H1 (cell line): Measurements from ENCODE around the gene WSCD2. TPM values are rescaled to one million over a fixed set of nuclear protein-coding genes. Genes with fewer than 3 reads are reported as not detected.

Experiments used
- CTCF ChIA-PET: fragments of 300-600 bp; sonication (Branson Sonifier 250); formaldehyde crosslinking; loops from one replicate; lab custom pipeline; 2021; ENCODE audit not compliant: partially characterized antibody; lab: Charles Lee
- POLR2A ChIA-PET: fragments of 300-600 bp; sonication (Branson Sonifier 250); formaldehyde crosslinking; loops from one replicate; lab custom pipeline; 2021; ENCODE audit warnings: inconsistent platforms; ENCODE audit not compliant: partially characterized antibody; lab: Charles Lee
- DNase-seq, 2 experiments: peaks; one replicate each; pipeline versions ENCODE4 v3.0.0 to v3.0.0-alpha.2; 2010 to 2022; ENCODE audit warnings: low spot score in 2 of 2, low read depth in 1 of 2, mixed read lengths in 1 of 2
- FAIRE-seq: peaks from 2 replicates; lab custom pipeline; 2011; peaks lifted over from hg19 to GRCh38; lab: Jason Lieb, UNC
- H2AFZ ChIP-seq: 2 replicates; pipeline ENCODE4 v1.8.1; 2012; ENCODE audit warnings: low read length, inconsistent platforms
- H2AK5ac ChIP-seq: 2 replicates; pipeline ENCODE4 v1.6.1; 2013; ENCODE audit warnings: low read depth, low read length
- H2BK120ac ChIP-seq: replicated peaks from 2 replicates; pipeline ENCODE3; 2013; ENCODE audit warnings: low read depth, low read length, inconsistent platforms
- H2BK12ac ChIP-seq: 2 replicates; pipeline ENCODE4 v1.6.1; 2013; ENCODE audit warnings: low read depth, low read length
- H2BK15ac ChIP-seq: 2 replicates; pipeline ENCODE4 v1.6.1; 2013; ENCODE audit warnings: low read length
- H2BK20ac ChIP-seq: 2 replicates; pipeline ENCODE4 v1.6.1; 2013; ENCODE audit warnings: low read length
- H2BK5ac ChIP-seq: 2 replicates; pipeline ENCODE4 v1.6.1; 2013; ENCODE audit warnings: low read depth, low read length
- H3K14ac ChIP-seq: 2 replicates; pipeline ENCODE4 v1.6.1; 2013; ENCODE audit warnings: inconsistent platforms; ENCODE audit not compliant: insufficient read length
- H3K18ac ChIP-seq: 2 replicates; pipeline ENCODE4 v1.6.1; 2013; ENCODE audit warnings: low read length; ENCODE audit errors: extremely low read depth
- H3K23ac ChIP-seq: 2 replicates; pipeline ENCODE4 v1.6.1; 2013; ENCODE audit warnings: inconsistent platforms; ENCODE audit not compliant: insufficient read length
- H3K23me2 ChIP-seq: 2 replicates; pipeline ENCODE4 v1.6.1; 2013; ENCODE audit warnings: low read depth, low read length
- H3K27ac ChIP-seq: 2 replicates; pipeline ENCODE4 v1.6.1; 2011; ENCODE audit warnings: low read depth, low read length, inconsistent platforms
- H3K27me3 ChIP-seq, 4 experiments: replicated peaks in 1 of 4; 1 replicate in 1 of 4; 2 replicates in 3 of 4; pipeline versions ENCODE4 v1.6.1 to v1.8.1; 2011 to 2013; ENCODE audit warnings: low read length in 3 of 4, mild to moderate bottlenecking in 3 of 4, inconsistent platforms in 2 of 4, mixed read lengths in 2 of 4, moderate library complexity in 1 of 4; ENCODE audit not compliant: control insufficient read depth in 3 of 4, insufficient read depth in 3 of 4; ENCODE audit errors: extremely low read depth in 1 of 4
- H3K36me3 ChIP-seq, 4 experiments: 2 replicates each; pipeline versions ENCODE4 v1.6.1 to v1.8.1; 2011 to 2013; ENCODE audit warnings: mild to moderate bottlenecking in 4 of 4, low read length in 3 of 4, moderate library complexity in 2 of 4, control low read depth in 1 of 4, inconsistent platforms in 1 of 4; ENCODE audit not compliant: insufficient read depth in 4 of 4, control insufficient read depth in 2 of 4
- H3K4ac ChIP-seq: replicated peaks from 2 replicates; pipeline ENCODE3; 2013; ENCODE audit warnings: low read length, low read depth, mixed read lengths, inconsistent platforms; ENCODE audit not compliant: insufficient read length
- H3K4me1 ChIP-seq, 4 experiments: replicated peaks in 1 of 4; 1 replicate in 1 of 4; 2 replicates in 3 of 4; pipeline versions ENCODE4 v1.6.1 to v1.8.1; 2011 to 2013; ENCODE audit warnings: low read length in 3 of 4, inconsistent platforms in 2 of 4, mixed read lengths in 1 of 4; ENCODE audit not compliant: insufficient read depth in 4 of 4, control insufficient read depth in 3 of 4
- H3K4me2 ChIP-seq, 2 experiments: 2 replicates each; pipeline versions ENCODE4 v1.6.1 to v1.8.1; 2011 to 2013; ENCODE audit warnings: low read depth in 2 of 2, low read length in 2 of 2, control low read depth in 1 of 2, inconsistent platforms in 1 of 2, mild to moderate bottlenecking in 1 of 2; ENCODE audit not compliant: insufficient read depth in 1 of 2
- H3K4me3 ChIP-seq, 4 experiments: fragments of 200-600, 300-600 bp in 1 of 4; sonication (generic), shearing (Covaris generic), sonication (Bioruptor Twin) in 1 of 4; 2 replicates each; pipeline versions ENCODE4 v1.5.1 to v1.8.1; 2011 to 2016; ENCODE audit warnings: low read length in 4 of 4, low read depth in 3 of 4, control low read depth in 2 of 4, inconsistent platforms in 2 of 4, mild to moderate bottlenecking in 2 of 4, mixed read lengths in 1 of 4, moderate library complexity in 1 of 4; ENCODE audit not compliant: insufficient read depth in 2 of 4; ENCODE audit errors: extremely low read depth in 1 of 4
- H3K56ac ChIP-seq: replicated peaks from 2 replicates; pipeline ENCODE3; 2013; ENCODE audit warnings: low read depth, mild to moderate bottlenecking, mixed read lengths, low read length, inconsistent platforms; ENCODE audit not compliant: insufficient read length
- H3K79me1 ChIP-seq: 2 replicates; pipeline ENCODE4 v1.6.1; 2013; ENCODE audit warnings: low read depth, low read length, control low read depth
- H3K79me2 ChIP-seq, 2 experiments: 2 replicates each; pipeline versions ENCODE4 v1.6.1 to v1.8.1; 2012 to 2013; ENCODE audit warnings: low read length in 2 of 2, mild to moderate bottlenecking in 2 of 2, inconsistent platforms in 1 of 2; ENCODE audit not compliant: insufficient read depth in 2 of 2, control insufficient read depth in 1 of 2
- H3K9ac ChIP-seq, 4 experiments: replicated peaks in 1 of 4; 1 replicate in 1 of 4; 2 replicates in 3 of 4; pipeline versions ENCODE4 v1.6.1 to v1.8.1; 2011 to 2013; ENCODE audit warnings: low read depth in 3 of 4, low read length in 3 of 4, control low read depth in 2 of 4, mild to moderate bottlenecking in 2 of 4, moderate library complexity in 2 of 4, inconsistent platforms in 1 of 4; ENCODE audit errors: extremely low read depth in 1 of 4
- H3K9me3 ChIP-seq, 2 experiments: 2 replicates each; pipeline versions ENCODE4 v1.6.1 to v1.8.1; 2012 to 2013; ENCODE audit warnings: mild to moderate bottlenecking in 2 of 2, moderate library complexity in 2 of 2, control low read depth in 1 of 2, inconsistent platforms in 1 of 2, low read depth in 1 of 2, low read length in 1 of 2, mixed read lengths in 1 of 2; ENCODE audit not compliant: insufficient read depth in 2 of 2
- H4K20me1 ChIP-seq, 2 experiments: replicated peaks in 1 of 2; 2 replicates each; pipeline versions ENCODE3 to v1.8.1; 2011 to 2013; ENCODE audit warnings: inconsistent platforms in 2 of 2, low read length in 2 of 2, mild to moderate bottlenecking in 1 of 2; ENCODE audit not compliant: insufficient read depth in 2 of 2, control insufficient read depth in 1 of 2
- H4K5ac ChIP-seq: 2 replicates; pipeline ENCODE4 v1.6.1; 2013; ENCODE audit warnings: low read length, low read depth, mixed read lengths, inconsistent platforms; ENCODE audit not compliant: insufficient read length
- H4K8ac ChIP-seq: 2 replicates; pipeline ENCODE4 v1.8.0; 2013; ENCODE audit warnings: mild to moderate bottlenecking, moderate library complexity, low read length, inconsistent platforms; ENCODE audit not compliant: insufficient read depth; ENCODE audit errors: extremely low read depth
- H4K91ac ChIP-seq: replicated peaks from 2 replicates; pipeline ENCODE3; 2013; ENCODE audit warnings: low read length, mixed read lengths, inconsistent platforms; ENCODE audit not compliant: insufficient read length
- BACH1 ChIP-seq: IDR thresholded peaks from 2 replicates; pipeline ENCODE4 v1.6.1; 2012; ENCODE audit warnings: low read length, improper control_type of control experiment
- BRCA1 ChIP-seq: IDR thresholded peaks from 2 replicates; pipeline ENCODE4 v1.6.1; 2012; ENCODE audit warnings: low read depth, low read length, improper control_type of control experiment
- CBX5 ChIP-seq: fragments of 300-800, 300-1000 bp; sonication (generic); IDR thresholded peaks from 2 replicates; pipeline ENCODE4 v1.7.1; 2016; ENCODE audit warnings: antibody characterized with exemption, low read length, low read depth
- E2F6 ChIP-seq: IDR thresholded peaks from 2 replicates; pipeline ENCODE4 v1.6.1; 2012; ENCODE audit warnings: inconsistent platforms
- EGR1 ChIP-seq: IDR thresholded peaks from 2 replicates; pipeline ENCODE4 v1.6.1; 2011; ENCODE audit warnings: low read depth, low read length, borderline replicate concordance
- KDM1A ChIP-seq: fragments of 200-600, 300-600 bp; sonication (generic); IDR thresholded peaks from 2 replicates; pipeline ENCODE4 v1.7.1; 2016; ENCODE audit warnings: mild to moderate bottlenecking, low read length, borderline replicate concordance
- NRF1 ChIP-seq: IDR thresholded peaks from 2 replicates; pipeline ENCODE4 v1.6.1; 2011; ENCODE audit warnings: mild to moderate bottlenecking, low read depth, low read length, improper control_type of control experiment
- POLR2AphosphoS5 ChIP-seq: IDR thresholded peaks from 2 replicates; pipeline ENCODE4 v1.6.1; 2011; ENCODE audit warnings: low read depth, low read length
- RNF2 ChIP-seq: fragments of 200-900, 300-1000 bp; sonication (generic); IDR thresholded peaks from 2 replicates; pipeline ENCODE4 v1.7.1; 2016; ENCODE audit warnings: borderline replicate concordance, low read depth, mild to moderate bottlenecking, antibody characterized with exemption, low read length; ENCODE audit not compliant: poor library complexity, severe bottlenecking; ENCODE audit errors: missing control alignments
- SIRT6 ChIP-seq: IDR thresholded peaks from one replicate; pipeline ENCODE4 v1.7.1; 2012; ENCODE audit warnings: low read length, inconsistent platforms
- SP4 ChIP-seq: IDR thresholded peaks from 2 replicates; pipeline ENCODE4 v1.6.1; 2012; ENCODE audit warnings: low read length, inconsistent platforms
- SUZ12 ChIP-seq: fragments of 200-600 bp; sonication (generic); IDR thresholded peaks from 2 replicates; pipeline ENCODE4 v1.6.1; 2012; ENCODE audit warnings: mild to moderate bottlenecking, inconsistent platforms, low read length, moderate library complexity, mixed read lengths
- TAF7 ChIP-seq: optimal IDR thresholded peaks from 2 replicates; pipeline ENCODE3; 2011; ENCODE audit warnings: low read depth, mild to moderate bottlenecking, inconsistent platforms, low read length, moderate library complexity, borderline replicate concordance
- TBP ChIP-seq: IDR thresholded peaks from 2 replicates; pipeline ENCODE4 v1.6.1; 2011; ENCODE audit warnings: low read depth, low read length, improper control_type of control experiment
- WGBS, 2 experiments: shearing (Covaris generic) in 1 of 2; methylation state at CpG; one replicate each; pipeline versions ENCODE4 v1.1.6 to v1.1.7; 2013 to 2015; ENCODE audit warnings: low lambda C conversion rate in 2 of 2, mixed read lengths in 2 of 2, inconsistent platforms in 1 of 2, low coverage in 1 of 2, missing lambda C conversion rate in 1 of 2; ENCODE audit not compliant: insufficient replicate concordance in 2 of 2, insufficient coverage in 1 of 2, insufficient read length in 1 of 2; ENCODE audit errors: extremely low coverage in 1 of 2, missing lambda C conversion rate in 1 of 2; 5-methylcytosine and 5-hydroxymethylcytosine counted together
- polyA plus RNA-seq, 7 experiments: library from polyadenylated mRNA; depleted of rRNA in 3 of 7; stranded (reverse) in 5 of 7; unstranded in 2 of 7; fragments of >200 nt in 5 of 7; fragments of 200-250 nt in 2 of 7; gene quantifications; 1 replicate in 5 of 7; 2 replicates in 1 of 7; 4 replicates in 1 of 7; pipeline versions ENCODE4 v1.2.1 to v1.2.3, GENCODE V29; 2011 to 2013; ENCODE audit warnings: missing spikeins in 2 of 7, mixed read lengths in 2 of 7
- total RNA-seq: library from RNA; stranded (reverse); fragmentation: NEBNext Ultra II Directional; extraction: Animal tissue kit (Norgen Biotek cat#: 25700); gene quantifications from 2 replicates; pipeline ENCODE4 v1.2.1, GENCODE V29; 2021

WSCD2 gene
- total and polyA plus RNA-seq, 2 of the 8 experiments (the other 6 are each of a cell fraction or from before 2014, with no cell fraction given): 1.3 to 2.2 TPM

GRCh38 chr12:108215458-108215857, 86.4 kb downstream of the WSCD2 start:
- Histone ChIP-seq H3K27ac (no peak overlapping the region), H4K5ac (no peak overlapping the region), H3K18ac (no peak overlapping the region), H3K56ac (no peak overlapping the region), H2AK5ac (no peak overlapping the region), H2BK20ac (no peak overlapping the region), H3K4me1 (peaks cover 0 to 8% (median 2%) of the 10 kb centered on the region in 4 experiments; a peak in 4 of 7 replicates), H2AFZ (no peak overlapping the region), H3K4me3 (no peak overlapping the region), H3K79me2 (no peaks in the 10 kb centered on the region), H2BK120ac (no peak overlapping the region), H3K23ac (no peak overlapping the region), H3K9ac (no peak overlapping the region), H2BK5ac (no peak overlapping the region), H3K23me2 (no peaks in the 10 kb centered on the region), H3K79me1 (no peaks in the 10 kb centered on the region), H3K4me2 (no peak overlapping the region), H4K20me1 (no peaks in the 10 kb centered on the region), H3K14ac (no peak overlapping the region), H4K91ac (no peak overlapping the region), H3K9me3 (no peaks in the 10 kb centered on the region), H3K36me3 (no peaks in the 10 kb centered on the region), H3K27me3 (no peaks in the 10 kb centered on the region), H2BK15ac (no peak overlapping the region), H4K8ac (no peak overlapping the region), H3K4ac (no peak overlapping the region), H2BK12ac (no peak overlapping the region)
- DNase-seq (no peak), FAIRE-seq (no peak)
- WGBS, 2 experiments: 81% methylated on average over 3 of the region's 3 CpGs; no CpG with 5 or more reads in 1 of the 2 experiments
- ChIA-PET POLR2A (interaction anchor here (1.5 kb wide), 1 partner anchor 20 kb away, joined by 4 read pairs; no protein-coding TSS in a partner anchor), CTCF (interaction anchor here (0.8 to 6.4 kb wide), 13 partner anchors 9 to 280 kb away, joined by 3 to 28 read pairs (median 3); no protein-coding TSS in a partner anchor)
- TF ChIP-seq TAF7 (no peak), BACH1 (no peak), KDM1A (no peak), NRF1 (no peak), E2F6 (no peak), POLR2AphosphoS5 (no peak), TBP (no peak), CBX5 (no peak), SP4 (no peak), SUZ12 (no peak), EGR1 (no peak), RNF2 (no peak), SIRT6 (no peak), BRCA1 (no peak)
